Stimulated activated CD8-positive, alpha-beta memory T cell treated with anti-CD3 and anti-CD28 coated beads, Interleukin-15, amount 100 ng/mL, for 48 hours (primary cell): Measurements from ENCODE around the gene GAST.
"Not testable (repeated sequence)": the region's sequence is repeated elsewhere in the genome, so short reads cannot be mapped to it uniquely, and the experiment has no call there.

Source experiments
- DNase-seq, 2 donors: peaks; one replicate each; pipeline ENCODE4 v3.0.0-alpha.2; 2020; ENCODE audit warnings: low read depth in 2 of 2

The GAST gene

DNA sequence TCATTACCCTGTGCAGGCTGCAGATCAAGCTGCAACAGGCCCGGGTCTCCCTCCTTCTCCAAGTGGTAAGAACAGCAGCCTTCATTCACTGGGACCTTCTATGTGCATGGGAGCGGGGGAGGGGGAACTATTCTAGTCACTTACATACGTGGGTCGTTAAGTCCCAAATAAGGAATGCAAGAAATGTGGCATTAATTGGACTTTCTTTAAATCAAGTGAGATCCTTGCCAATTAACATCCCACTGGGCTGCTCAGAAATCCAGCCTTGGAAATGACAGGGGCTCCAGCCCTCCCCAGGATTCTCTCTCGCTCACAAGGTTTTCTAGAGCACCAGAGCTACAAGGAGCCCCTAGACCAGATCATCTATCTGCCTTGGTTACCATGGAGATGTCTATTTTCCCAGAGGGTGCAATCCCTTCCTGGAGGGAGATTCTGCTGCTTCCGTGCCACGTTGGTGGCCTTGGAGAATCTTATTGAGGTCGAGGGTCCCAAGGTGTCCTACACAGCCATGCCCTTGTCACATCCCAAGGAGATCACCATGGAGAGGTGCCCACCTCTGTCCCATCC is 28.6 kb upstream of the GAST start:
- no peak for DNase-seq

DNA sequence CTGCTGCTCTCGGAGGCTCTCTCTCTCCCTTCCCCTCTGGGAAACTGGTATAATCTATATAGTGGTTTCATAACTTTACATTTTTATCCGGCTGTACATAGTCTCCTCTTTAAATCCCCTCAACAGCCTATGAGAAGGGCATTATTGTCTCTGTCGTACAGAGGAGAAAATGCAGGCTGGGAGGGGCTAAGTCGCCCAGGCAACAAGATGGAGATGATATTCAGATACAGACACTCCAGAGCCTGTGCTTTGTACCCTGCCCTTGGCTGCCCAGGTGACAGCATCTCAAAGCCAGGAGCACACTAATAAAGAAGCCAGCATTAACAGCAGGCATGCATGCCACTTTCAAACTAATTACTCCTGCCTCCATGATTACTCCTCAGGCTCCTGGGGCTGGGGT is 28.1 kb upstream of the GAST start:
- DNase-seq, result no peak

DNA sequence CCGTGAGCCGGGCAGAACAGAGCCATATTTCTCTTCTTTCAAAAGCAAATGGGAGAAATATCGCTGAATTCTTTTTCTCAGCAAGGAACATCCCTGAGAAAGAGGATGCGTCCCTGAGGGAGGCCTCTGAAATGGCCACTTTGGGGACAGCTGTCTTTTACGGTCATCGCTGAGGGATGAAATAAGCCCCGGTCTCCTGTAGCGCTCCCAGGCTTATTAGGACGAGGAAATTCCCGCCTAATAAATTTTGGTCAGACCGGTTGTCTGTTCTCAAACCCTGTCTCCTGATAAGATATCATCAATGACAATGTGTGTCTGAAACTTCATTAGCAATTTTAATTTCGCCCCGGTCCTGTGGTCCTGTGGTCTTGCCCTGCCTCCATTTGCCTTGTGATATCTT is 26.4 kb upstream of the GAST start:
- DNase-seq, result not testable (repeated sequence)

DNA sequence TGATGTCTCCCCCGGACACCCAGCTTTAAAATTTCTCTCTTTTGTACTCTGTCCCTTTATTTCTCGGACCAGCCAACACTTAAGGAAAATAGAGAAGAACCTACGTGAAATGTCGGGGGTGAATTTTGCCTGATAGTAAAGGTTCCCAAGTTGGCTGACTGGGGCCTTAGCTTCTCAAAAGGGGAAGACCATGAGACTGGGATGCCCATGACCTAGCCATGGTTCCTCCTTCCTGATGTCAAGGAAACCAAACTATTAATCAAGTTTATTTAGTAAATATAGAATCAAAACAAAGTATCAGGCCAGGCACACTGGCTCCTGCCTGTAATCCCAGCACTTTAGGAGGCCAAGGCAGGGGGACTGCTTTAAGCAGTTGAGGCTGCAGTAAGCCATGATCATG is 25.9 kb upstream of the GAST start:
- DNase-seq, result no peak

DNA sequence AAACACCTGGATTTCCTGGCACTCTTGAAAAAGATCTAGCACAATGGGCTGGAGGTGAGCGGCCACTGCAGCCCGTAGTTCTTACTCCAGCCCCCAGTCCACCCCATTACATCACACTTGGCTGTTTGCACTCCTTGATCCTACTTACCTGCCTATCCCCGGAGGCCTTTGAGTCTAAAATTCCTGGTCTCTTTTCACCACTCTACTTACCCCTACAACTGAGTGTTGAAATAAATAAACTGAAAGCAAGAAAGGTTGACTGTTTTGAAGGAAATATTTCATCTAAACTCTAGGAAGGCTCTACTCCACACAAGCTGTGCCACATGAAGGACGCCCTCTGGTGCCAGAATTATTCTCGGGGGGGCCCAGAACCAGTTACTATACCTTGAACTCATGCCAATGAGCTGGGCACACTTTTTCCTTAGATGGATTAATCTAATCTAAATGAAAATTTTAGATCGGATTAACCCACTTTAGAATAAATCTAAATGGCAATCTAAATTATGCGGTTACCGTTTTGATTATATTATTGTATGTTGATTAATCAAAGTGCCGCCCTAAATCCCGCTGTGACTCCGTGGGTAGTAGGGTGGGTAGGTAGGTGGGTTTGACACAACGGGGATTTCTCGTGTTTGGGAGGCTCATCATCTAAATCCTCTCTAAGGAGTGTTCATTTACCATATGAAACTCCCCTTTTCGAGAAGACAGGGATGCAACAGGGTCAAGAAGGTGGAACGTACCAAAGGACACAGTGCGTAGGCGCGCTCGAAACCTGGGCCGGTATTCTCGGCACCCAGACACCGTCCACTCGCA is 24.1 kb upstream of the GAST start:
- DNase-seq, result peak in 1 of 2 donors; percentile 28

DNA sequence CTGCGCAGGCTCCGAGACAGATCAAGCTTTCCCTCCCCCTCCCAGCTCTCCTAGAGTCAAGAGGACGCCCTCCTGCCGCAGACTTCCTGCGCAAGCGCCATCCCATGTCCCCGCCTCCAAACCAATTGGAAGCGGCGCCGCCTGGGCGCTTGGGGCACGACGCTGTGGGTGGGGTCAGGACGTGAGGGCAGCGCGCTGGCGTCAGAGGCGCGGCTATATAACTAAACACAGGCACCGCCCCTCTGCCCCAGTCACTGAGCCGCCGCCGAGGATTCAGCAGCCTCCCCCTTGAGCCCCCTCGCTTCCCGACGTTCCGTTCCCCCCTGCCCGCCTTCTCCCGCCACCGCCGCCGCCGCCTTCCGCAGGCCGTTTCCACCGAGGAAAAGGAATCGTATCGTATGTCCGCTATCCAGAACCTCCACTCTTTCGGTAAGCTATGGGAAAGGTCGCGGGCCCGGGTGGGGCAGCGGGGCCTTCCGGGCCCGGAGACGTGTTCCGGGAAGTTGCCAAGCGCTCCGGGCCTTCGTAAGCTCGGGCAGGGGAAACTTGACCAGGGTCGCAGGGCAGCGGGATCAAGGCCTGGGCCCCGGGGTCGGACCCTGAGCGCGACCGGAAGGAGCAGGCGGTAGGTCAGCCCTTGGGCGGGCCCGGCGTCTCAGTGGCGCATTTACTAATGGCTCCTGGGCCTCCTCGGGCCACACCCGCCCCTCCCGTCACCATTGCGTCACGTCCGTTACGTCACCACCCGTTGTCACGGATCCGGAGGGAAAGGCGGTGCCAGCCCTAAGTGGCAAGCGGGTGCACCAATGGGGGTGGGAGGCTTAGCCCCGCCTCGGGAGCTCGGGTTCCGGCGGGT is 23.3 kb upstream of the GAST start, which contains the start of gene EIF1:
Gene EIF1 (plus strand): TSS at position 245 of the 856 bp plus-strand sequence. CDS start 154 bp downstream, at position 399.
- DNase-seq, result peak; percentile 99

DNA sequence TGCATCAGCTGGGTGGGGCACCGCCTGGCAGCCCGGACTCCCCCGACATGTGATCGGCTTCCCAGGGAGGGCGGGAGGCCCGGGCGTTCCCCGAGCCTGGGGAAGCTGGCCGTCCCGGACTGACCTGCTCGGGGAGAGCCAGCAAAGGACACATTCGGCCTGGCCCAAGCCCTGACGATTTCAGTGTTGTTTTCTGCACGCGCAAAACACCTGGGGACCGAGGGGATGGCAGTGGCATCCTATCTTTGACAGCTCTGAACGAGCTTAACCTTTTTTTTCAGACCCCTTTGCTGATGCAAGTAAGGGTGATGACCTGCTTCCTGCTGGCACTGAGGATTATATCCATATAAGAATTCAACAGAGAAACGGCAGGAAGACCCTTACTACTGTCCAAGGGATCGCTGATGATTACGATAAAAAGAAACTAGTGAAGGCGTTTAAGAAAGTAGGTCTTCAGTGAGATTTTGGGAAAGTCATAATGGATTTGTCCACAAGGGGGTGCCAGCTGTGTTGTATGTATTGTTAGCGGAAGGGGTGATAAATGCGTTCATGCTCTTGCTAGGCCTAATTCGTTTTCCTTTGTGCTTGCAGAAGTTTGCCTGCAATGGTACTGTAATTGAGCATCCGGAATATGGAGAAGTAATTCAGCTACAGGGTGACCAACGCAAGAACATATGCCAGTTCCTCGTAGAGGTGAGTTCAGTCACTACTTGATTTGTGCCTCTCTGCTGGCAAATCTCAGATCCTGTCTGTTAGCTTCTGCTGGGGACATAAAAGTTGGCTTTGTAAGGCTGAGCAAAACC is 22.4 kb upstream of the GAST start:
- DNase-seq, result no peak

DNA sequence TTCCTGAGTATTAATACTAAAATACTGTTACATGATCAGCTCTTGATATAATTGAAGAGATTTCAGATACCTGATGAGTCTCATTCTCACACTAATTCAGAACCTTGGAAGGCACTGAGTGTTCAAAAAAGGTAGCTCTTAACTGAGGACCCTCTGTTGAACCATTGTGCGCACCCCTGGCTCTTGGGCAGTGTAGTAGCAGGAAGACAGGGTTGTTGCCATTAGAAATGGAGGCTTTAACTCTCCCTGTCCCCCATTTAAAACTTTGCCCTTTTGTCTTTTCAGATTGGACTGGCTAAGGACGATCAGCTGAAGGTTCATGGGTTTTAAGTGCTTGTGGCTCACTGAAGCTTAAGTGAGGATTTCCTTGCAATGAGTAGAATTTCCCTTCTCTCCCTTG is 21.6 kb upstream of the GAST start:
- DNase-seq, result no peak

DNA sequence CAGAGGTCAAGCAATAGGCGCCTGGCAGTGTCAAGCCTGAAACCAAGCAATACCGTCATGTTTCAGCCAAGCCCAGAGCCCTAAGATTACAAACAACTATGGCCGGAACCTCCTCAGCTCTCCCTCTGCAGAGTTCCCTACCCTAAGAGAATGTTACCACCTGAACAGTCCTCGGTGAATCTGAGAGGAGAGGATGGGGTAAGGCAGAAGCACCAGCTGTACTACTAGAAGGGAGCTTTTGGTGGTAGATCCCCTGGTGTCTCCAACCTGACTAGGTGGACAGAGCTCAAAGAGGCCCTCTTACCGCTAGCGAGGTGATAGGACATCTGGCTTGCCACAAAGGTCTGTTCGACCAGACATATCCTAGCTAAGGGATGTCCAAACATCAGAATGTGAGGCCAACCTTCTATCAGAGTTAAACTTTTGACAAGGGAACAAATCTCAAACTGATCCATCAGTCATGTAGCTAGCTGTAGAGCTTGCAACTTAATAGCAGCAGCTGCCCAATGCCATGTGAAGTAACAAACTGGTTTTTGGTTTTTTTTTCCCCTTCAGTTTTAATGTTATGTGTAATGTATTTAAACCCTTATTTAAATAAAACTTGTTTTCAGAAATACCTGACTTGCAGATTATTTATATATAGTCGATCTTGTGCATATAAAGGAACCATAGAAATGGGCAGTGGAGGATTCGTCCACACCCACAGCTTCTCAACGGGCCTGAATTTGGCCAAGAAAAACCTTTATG is 20.9 kb upstream of the GAST start:
- DNase-seq, result no peak

DNA sequence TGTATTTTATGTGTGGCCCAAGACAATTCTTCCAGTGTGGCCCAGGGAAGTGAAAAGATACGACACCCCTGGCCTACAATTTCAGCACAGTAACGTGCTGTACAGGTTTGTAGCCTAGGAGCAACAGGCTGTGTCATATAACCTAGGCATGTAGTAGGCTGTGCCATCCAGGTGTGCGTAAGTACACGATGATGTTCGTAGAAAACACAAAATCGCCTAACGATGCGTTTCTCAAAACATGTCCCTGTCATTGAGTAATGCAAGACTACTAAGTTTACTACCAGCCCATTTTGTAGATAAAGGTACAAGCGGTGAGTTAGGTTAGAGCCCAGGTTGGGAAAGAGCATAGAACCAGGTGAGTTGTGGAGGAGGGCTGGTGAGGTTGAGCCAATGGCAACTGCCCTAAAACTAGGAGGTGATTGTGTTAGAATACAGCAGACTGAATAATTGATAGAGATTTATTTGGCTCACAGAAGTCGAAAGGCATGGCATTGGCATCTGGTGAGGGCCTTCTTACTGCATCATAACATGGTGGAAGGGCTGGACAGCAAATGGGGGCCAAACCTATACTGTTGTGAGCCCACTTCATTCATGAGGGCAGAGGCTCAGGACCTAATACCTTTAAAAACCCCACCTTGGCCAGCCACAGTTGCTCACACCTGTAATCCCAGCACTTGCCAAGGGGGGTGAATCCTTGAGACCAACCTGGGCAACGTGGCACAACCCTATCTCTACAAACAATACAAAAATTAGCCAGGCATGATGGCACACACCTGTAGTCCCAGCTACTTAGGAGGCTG is 19.2 kb upstream of the GAST start:
- DNase-seq, result no peak

DNA sequence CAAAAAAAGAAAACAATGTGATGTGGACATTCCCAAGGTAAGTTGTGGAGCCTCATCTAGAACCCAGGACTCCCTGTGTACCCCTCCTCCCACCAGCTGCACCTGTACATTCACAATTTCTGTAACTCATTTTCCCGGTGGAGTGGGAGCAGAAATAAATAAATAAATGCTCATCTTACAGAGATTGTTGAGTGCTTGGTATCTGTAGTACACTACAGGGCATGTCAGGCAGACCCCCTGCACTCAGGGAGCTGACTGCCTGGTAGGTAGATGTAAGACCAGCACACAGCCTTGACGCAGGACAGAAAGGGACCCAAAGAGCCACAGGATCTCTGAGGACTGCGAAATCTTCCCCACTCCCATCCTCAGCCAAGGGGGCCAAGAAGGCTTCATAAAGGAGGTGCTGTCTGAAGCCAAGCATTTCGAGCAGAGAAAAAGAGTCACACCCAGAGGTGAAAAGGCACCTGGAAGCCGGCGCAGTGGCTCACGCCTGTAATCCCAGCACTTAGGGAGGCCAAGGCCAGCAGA is 16.9 kb upstream of the GAST start:
- DNase-seq, result no peak

DNA sequence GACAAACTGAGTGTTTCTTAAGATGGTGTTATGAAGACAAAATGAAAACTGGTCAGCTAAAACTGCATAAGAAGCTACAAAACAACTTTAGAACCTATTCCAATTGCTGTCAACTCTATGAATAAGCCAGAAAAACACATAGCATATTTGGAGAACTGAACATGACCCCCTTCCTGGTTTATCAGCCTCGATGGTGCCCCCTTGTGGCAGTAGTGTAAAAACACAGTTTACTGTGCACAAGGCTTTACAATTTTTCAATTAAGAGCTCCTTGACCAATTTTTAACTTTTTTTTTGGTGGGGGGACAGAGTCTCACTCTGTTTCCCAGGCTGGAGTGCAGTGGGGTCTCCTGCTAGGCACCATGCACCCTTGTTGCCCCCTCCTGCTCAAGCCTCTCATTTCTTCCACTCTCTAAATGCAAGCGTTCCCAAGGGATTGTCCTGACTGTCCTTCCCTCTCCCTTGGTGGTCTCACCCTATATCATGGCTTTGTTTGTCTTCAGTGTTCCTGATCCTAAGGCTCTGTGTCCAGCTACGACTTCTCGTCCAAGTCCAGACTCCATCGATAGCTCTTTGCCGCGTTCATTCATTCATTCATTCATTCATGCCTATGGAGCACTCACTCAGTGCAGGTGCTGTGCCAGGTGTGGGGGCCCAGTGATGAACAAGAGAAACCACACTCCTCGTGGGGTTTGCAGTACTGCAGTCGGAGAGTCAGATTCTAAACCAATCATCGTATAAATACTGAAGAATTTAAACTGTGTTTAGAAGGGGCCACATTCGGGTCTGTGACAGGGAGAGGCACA is 16.0 kb upstream of the GAST start:
- DNase-seq, result peak; percentile 37 to 56

DNA sequence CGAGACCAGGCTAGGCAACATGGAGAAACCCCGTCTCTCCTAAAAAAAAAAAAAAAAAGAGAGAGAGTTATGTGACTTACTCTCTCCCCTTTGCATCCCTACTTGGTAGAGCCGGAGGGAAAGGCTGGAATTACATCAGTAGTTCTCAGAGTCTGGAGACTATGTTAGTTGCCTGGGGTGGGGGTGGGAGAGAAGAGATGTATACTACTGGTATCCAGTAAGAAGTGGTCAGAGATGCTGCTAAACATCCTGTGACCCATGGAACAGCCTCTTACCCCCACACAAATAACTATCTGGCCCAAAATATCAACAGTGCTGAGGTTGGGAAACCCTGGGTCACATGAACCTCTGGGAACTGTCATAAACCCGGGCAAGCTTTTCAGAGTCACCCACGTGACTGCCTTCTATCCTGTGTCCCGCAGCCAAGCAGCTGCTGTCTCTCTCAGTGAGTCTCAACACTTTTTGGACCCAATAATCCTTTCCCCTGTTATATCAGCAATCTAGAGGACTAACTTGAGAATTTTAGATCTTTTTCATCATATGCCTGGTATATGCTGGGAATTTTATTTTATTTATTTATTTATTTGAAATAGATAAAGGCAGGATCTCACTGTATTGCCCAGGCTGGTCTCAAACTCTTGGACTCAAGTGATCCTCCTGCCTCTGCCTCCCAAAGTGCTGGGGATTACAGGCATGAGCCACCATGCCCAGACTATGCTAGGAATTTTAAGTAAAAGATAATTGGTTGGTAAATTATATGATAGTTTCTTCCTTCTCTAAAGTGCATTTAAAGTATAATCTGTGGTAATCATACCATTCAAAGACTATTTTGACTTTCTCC is 14.8 kb upstream of the GAST start:
- no peak for DNase-seq

DNA sequence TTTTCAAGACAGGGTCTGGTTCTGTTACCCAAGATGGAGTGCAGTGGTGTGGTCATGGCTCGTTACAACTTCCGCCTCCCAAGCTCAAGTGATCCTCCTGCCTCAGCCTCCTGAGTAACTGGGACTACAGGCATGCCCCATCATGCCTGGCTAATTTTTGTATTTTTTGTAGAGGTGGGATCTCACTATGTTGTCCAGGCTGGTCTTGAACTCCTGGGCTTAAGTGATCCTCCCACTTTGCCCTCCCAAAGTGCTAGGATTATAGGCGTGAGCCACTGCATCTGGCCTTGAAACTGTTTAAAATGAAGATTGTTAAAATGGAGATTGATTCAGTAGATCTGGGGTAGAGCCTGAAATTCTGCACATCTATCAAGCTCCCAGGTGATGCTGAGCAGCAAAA is 11.3 kb upstream of the GAST start:
- not testable (repeated sequence) for DNase-seq

DNA sequence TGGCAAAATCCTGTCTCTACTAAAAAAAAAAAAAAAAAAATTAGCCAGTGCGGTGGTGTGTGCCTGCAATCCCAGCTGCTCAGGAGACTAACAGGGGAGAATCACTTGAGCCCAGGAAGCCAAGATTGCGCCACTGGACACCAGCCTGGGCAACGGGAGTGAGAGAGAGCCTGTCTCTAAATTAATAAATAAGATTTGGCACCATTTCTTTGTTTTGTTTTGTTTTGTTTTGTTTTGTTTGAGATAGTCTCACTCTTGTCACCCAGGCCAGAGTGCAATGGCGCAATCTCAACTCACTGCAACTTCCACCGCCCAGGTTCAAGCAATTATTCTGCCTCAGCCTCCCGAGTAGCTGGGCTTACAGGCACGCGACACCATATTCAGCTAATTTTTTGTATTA is 9.4 kb upstream of the GAST start:
- DNase-seq, result no peak

DNA sequence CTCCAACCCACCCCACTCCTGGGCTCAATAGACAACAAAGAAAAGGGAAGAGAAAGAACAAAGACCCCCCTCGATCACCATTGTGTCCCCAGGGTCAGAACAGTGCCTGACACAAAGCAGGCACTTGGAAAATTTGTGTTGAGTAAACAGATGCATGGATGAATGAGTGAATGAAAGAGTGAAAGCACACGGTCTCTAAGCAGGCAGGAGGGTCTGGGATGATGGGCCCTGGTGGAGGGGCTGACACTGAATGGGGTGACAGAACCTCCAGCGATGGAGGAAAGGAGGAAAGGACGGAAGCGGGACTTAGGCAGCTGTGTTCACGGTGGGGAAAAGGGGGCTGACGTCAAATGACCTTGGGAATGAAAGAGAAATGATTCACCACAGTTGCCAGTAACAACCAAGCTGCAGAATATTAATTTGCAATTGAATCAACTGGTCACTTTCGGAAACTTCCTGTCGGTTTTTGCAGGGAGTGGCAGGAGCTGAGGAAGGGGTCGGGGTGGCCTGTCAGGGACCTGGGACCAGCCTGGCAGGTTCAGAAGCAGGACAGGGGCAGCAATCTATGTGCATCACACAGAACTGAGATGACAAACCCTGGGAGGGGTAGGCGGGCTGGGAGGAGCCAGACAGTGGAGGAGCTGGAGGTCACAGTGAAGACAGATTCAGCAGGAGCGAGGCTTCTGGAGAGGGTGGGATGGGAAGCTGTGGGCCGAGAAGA is 6.7 kb upstream of the GAST start:
- DNase-seq, result no peak
